HG03442 (cell line): ENCODE data around the gene ADH1A.
"Not testable (repeated sequence)": the region's sequence is repeated elsewhere in the genome, so short reads cannot be mapped to it uniquely, and the experiment has no call there.

Experiments
- ATAC-seq: cut with Tn5 transposase; IDR thresholded peaks from one replicate; pipeline ENCODE4 v1.9.1; 2021; ENCODE audit warnings: mild to moderate bottlenecking, moderate library complexity; ENCODE audit not compliant: unreplicated experiment

The ADH1A gene

GRCh38 chr4:99282731-99283130 is 8.1 kb downstream of the ADH1A start:
- no peak for ATAC-seq

GRCh38 chr4:99281261-99281660 is 9.5 kb downstream of the ADH1A start:
- no peak for ATAC-seq

GRCh38 chr4:99276417-99276816 is 14.4 kb downstream of the ADH1A start:
- no peak for ATAC-seq

GRCh38 chr4:99275885-99276284 is 14.9 kb downstream of the ADH1A start:
- ATAC-seq = no peak

GRCh38 chr4:99275050-99275449 is 15.7 kb downstream of the ADH1A start:
- ATAC-seq = no peak

GRCh38 chr4:99273704-99274103 is 17.1 kb downstream of the ADH1A start:
- no peak for ATAC-seq

- no peak for ATAC-seq
Observed at GRCh38 chr4:99264927-99265326, 25.9 kb downstream of the ADH1A start.

GRCh38 chr4:99252746-99253145 is 38.0 kb downstream of the ADH1A start:
- ATAC-seq = no peak

GRCh38 chr4:99248714-99249113 is 42.1 kb downstream of the ADH1A start:
- no peak for ATAC-seq

- no peak for ATAC-seq
Observed at GRCh38 chr4:99235955-99236354, 54.8 kb downstream of the ADH1A start.

- no peak for ATAC-seq
Observed at GRCh38 chr4:99234331-99235010, 56.3 kb downstream of the ADH1A start.

GRCh38 chr4:99233397-99233796 is 57.4 kb downstream of the ADH1A start:
- not testable (repeated sequence) for ATAC-seq

GRCh38 chr4:99228706-99229105 is 62.1 kb downstream of the ADH1A start:
- ATAC-seq = not testable (repeated sequence)

- ATAC-seq = not testable (repeated sequence)
Observed at GRCh38 chr4:99227646-99228045, 63.1 kb downstream of the ADH1A start.
